Suppressor macrophage treated with lipopolysaccharide for 1 hour (primary cell): ENCODE results near the gene FANK1.
A peak's percentile ranks its signal among the peaks of the same experiment; 100 is the strongest.
"Not testable (repeated sequence)": the region's sequence is repeated elsewhere in the genome, so short reads cannot be mapped to it uniquely, and the experiment has no call there.

ENCODE experiments used
- DNase-seq, 3 donors: peaks; one replicate each; pipeline ENCODE4 v3.0.0-alpha.2; 2020 to 2022

Gene FANK1

DNA sequence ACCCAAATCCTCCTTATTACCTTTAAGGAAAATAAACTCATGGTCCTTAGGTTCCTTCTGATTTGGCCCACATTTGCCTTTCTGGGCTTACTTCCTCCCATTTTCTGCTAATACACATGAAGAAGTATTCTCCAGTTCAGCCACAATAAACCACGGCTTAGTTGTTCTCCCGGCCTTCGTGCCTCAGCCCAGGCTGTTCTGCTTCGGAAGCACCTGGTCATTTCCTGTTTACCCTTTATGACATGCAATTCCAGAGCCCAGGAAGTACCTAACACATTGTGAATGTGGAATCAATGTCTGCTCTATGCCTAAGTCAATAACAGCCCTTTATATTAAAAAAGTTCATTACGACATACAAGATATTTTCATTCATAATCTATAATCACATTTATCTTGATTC, 4.0 kb upstream of the FANK1 start:
- not testable (repeated sequence) for DNase-seq

DNA sequence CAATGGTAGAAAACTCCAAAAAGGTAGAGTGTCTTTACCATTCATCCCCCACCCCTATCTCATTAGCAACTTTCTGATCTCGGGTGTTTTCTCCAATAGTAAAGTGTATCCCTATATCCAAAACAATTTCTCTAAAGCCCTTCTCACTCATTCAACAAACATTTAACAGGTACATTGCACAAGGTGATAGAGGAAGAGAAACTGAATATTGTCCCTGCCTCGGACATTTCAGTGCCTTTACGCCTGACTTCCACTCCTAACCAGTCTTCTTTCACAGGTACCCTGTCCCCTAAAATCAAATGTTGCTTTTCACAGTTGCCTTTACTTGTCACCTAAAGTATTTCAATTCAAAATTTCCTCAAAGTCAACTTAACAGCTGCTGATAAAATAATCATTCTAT, 2.2 kb upstream of the FANK1 start:
- not testable (repeated sequence) for DNase-seq

DNA sequence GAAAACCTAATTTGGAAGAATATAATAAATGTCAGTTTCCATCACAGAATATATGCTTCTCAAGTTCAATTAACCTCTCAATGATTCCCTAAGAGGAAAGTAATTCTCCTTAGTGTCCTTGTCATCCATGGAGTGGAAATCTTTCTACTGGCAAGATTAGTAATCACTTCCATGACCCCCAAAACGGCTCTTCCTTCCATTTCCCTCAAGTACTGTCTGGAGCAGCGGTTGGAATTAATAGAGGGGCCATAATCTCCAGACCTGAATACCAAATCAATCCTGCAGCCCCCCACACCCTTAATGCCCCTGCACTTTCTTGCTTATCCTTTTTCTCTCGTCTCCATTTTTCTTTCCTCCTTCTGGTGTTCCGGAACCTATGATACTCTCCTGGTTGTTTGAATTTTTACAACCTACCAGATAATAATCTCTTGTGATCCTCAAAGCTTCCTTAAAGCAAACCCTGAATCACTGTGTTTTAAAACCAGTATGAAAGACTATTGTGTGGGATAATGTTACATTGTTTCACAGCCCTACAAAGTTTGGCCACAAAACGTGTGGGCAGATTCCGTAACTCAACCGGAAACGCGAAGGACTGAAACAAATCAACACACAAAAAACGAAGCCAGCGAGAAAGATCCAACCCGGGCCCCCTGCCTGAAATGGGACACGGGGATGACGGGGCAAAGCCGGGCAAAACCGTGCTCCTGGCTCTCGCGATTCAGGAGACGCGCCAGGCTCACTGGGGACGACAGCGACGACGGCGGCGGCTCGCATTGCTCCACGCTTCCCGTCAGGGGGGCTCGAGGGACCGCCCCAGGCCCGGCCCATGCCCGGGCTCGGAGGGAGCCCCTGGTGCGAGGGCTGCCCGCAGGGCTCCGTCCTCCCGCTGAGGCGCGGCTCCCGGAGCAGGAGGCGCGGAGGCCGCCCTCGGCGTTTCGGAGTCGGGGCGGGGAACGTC, 955 bp upstream of the FANK1 start:
- peak; percentile 53 to 70 (median 55) for DNase-seq

DNA sequence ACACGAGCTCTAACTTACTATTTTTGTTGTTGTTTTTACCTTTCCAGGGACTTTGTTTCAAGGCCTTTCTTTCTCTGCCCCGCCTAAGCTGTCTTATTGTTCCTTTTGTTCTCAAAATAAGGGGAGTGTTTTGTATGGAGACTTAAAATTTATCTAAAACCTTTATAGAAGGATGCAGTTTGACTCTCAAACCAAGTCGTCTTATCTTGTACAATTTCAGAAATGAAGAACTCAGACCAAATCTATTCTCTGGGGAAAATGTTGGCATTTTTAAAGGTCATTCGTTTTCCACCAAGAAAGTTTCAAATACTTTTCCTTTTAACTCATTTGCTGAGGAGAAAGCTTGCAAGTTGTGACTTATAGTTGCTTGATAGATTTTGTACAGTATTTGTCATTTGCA, 953 bp downstream of the FANK1 start:
- DNase-seq, result not testable (repeated sequence)

DNA sequence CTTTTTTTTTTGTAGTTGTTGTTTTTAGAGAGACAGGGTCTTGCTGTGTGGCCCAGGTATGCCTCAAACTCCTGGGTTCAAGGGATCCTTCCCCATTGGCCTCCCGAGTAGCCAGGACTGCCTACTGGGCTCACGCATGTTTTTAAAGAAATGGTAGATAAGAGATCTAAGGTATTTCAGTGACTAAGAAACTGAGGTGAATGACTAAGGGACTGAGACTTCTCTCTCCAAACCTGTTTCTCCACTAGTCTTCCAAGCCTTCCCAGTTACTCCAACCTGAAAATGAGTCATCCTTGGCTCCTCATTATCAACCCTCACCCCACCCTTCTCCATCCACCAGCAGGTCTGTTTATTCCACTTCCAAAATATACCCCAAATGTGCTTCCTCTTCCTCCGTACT, 4.6 kb downstream of the FANK1 start:
- not testable (repeated sequence) for DNase-seq

DNA sequence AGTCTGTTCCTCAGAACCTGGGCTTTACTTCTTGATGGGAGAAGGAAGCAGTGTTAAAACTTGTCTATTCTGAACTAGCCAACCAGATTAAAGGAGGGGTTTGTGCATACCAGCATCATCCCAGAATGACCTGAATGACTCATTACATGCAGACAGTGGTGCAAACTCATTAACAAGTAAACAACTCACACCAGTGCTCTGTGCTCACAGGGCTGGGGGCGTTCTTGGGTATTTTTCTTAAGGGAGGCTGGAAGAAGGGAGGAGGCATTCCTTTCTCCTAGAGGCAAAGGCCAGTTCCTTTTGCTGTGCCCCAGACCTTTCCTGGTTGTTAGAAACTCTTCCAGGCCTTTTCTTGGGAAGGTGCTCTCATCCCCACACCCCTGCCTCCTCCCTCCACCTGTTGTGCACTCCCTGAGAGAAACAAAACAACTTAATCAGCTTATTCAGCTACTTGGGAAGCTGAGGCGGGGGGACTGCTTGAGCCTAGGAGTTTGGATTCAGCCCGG, 6.8 kb downstream of the FANK1 start:
- DNase-seq, result not testable (repeated sequence)

DNA sequence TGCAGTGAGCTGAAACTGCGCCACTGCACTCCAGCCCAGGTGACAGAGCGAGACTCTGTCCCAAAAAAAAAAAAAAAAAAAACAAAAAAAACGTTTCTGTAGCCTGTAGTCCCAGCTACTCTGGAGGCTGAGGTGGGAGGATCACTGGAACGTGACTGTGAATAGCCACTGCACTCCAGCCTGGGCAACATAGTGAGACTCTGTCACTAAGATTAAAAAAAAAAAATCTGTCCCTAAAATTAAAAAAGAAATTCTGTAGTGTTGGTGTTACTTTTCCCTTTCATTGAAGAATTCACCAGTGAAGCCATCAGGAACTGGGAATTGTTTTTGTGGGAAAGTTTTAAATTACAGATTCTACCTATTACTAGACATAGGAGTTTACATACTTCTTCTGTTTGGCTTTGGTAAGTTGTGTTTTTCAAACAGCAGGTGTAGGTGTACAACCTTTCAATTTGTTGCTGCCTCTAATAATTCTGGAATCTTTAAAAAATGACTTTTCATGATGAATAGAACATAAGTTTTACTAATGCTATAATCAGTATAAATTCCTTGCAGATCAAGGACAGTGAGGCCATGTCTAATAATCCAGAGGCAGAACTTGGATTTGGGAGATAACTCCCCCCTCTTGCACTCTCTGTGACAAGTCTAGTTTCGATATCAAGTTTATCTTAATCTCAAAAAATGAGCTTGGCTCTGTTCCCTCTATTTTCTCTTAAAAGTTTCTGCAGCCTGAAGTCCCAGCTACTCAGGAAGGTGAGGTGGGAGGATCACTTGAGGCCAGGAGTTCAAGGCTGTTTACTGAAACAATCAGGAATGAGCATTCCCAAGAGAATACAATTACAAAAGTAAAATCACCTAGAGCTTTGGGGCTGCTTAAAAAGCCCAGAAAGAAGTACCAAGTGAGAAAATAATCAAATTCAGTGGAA, 9.0 kb downstream of the FANK1 start:
- DNase-seq, result not testable (repeated sequence)

DNA sequence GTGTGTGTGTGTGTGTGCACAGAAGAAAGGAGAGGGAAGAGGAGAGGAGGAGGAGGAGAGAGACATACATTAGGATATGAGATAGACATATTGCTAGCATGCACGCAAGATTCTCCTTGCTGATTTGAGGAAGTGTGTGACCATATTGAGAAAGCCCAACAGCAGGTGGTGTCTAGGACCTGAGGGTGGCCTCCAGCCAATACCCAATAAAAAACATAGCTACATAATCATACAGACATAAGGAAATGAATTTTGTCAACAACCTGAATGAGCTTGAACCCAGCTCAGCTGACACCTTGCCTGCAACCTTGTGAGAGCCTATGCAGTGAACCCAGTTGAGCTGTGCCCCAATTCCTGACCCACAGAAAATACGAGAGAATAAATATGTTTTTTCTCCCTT, 11.2 kb downstream of the FANK1 start:
- DNase-seq, result not testable (repeated sequence)

DNA sequence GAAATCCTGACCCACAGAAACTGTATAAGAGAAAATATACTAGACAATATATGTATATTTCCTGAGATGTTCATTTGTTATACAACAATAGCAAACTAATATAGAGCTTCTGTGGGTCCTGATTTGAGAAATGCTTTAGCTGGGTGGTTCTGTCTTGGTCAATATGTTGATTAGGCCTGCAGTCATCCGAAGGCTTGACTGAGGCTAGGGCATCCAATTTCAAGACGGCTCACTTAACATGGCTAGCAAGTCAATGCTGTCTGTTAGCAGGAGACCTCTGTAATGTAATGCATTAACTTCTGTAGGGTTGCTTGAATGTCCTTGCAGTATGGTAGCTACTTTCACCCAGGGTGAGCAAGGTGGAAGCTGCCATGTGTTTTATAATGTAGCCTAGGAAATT, 12.4 kb downstream of the FANK1 start:
- DNase-seq, result not testable (repeated sequence)

DNA sequence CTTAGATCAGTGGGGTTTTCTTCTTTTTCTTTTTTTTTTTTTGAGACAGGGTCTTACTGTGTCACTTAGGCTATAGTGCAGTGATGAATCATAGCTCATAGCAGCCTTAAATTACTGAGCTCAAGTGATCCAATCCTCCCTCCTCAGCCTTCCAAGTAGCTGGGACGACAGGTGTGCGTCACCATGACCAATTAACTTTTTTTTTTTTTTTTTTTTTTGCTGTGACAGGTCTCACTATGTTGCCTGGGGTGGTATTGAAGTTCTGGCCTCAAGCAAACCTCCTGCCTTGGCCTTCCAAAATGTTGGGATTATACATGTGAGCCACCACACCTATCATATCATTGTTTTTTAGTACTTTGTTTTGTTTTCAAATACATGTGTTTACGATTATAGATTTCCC, 13.1 kb downstream of the FANK1 start:
- DNase-seq, result not testable (repeated sequence)

DNA sequence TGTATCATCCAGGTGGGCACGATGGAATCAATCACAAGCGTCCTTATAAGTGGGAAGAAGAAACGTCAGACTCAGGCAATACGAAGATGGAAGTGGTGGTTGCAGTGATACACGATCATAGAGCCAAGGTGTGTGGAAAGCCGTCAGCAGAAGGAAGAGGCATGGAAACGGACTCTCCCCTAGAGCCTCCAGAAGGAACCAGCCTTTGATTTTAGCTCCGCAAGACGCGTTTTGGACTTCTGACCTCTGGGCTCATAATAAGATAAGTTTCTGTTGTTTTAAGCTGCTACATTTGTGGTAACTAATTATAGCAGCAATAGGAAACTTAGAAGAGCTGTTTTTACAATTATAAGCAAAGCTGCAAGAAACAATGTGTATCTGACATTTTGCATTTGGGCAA, 14.8 kb downstream of the FANK1 start:
- DNase-seq, result no peak

DNA sequence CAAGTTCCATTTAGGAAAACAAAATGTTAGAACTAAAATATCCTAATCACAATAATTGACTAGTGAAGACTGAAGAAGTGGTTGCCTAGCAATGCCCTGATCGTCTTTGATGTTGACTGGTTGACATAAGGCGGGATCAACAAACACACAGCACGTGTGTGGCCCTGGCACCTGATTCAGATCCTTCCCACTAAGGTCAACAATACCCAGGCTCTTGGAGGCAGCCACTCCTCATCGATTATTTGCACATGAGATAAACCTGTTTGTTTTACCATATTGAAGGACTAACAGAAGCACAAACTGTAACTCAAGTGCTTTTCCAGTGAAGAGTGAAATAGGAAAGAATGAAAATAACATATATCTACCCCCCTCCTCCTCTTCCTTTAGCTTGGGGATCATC, 15.6 kb downstream of the FANK1 start:
- DNase-seq, result no peak

DNA sequence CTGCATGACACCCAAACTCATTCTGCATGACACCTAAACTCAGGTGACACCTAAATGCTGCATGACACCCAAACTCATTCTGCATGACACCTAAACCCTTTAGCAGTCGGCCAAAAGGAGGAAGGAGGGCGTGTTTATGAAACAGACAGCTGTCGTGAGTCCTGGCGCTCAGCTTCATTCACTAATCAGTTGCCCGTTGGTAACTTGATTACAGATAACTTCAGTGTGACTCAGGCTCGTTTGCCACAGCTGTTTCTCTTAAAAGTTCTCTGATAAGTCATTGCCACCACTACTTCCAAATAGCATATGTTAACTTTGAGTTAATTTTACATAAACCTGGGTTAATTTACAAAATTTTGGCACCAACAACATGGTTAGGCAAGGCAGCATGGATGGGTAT, 16.9 kb downstream of the FANK1 start:
- DNase-seq, result not testable (repeated sequence)

DNA sequence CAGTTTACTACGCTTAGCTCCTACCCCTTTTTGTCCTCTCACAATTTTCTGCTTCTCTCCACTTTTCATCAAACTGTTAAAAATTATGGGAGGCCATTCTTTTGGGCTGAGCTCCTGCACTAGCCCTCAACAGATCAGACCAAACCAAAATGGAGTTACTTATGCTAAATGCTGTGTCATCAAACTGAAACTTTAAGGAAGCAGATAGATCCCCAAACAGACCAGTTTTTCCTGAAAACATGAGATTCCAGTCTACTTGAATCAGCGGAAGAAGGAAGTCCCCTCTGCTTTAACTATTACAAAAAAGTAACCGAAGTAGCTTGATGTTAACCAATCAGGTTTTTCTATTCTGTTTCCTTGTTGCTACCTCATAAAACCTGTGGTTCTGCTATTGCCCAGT, 20.6 kb downstream of the FANK1 start:
- no peak for DNase-seq

DNA sequence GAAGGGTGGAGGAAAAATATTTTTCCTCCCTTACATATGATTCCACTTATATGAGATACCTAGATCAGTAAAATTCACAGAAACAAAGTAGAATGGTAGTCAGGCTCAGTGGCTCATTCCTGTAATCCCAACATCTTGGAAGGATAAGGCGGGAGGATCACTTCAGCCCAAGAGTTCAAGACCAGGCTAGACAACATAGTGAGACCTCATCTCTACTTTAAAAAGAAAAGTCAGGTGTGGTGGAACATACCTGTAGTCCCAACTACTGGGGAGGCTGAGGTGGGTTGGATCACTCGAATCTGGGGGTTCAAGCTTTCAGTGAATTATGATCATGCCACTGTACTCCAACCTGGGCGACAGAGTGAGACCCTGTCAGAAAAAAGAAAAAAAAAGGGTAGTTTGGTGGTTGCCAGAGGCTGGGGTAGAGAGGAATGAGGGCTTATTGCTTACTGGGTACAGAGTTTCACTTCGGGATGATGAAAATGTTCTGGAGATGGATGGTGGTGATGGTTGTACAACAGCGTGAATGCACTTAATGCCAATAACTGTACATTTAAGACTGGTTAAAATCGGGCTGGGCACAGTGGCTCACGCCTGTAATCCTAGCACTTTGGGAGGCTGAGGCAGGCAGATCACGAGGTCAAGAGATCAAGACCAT, 21.5 kb downstream of the FANK1 start:
- DNase-seq, result not testable (repeated sequence)

DNA sequence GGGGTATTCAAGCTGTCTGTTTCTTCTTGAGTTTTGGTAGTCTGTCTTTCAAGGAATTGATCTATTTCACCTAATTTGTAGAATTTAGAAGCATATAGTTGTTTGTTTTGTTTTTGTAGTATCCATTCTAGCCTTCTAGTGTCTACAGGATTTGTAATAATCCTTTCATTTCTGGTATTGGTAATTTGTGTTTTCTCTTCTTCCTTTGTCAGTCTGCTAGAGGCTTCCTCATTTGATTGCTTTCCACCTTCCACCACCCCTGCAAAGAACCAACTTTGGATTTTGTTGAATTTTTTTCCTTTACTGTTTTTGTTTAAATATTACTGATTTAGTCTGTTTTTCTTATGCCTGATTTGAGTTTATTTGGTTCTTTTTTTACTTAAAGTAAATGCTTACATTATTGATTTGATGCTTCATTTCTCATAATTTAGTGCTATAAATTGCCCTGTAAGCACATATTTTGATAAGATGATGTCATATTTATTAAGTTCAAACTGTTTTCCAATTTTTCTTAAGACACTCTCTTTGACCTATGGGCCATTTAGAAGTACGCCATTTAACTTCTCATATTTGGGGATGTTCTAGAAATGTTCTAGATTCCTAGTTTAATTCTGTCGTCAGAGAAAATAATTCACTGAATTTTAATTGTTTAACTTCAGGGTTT, 25.4 kb downstream of the FANK1 start:
- DNase-seq, result not testable (repeated sequence)

DNA sequence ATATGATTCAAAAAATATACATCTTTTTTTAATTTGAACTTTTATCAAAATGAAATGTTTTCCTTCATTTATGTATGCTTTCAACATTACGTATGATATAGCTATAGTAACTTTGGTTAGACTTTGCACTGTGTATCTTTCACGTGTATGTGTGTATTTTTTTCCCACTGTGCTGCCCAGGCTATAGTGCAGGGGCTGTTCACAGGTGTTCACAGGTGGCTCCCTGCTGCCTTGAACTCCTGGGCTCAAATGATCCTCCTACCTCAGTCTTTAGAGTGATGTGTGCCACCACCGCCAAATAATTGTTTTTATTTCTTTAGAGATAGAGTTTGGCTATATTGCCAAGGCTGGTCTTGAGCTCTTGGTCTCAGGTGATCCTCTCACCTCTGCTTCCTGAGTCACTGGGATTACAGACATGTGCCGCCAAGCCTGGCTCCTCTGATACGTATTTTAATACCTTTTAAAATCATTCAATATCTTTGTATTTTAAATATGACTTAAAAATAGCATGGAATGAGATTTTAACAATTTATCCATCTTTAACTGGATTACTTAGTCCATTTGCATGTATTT, 29.0 kb downstream of the FANK1 start:
- DNase-seq, result no peak

DNA sequence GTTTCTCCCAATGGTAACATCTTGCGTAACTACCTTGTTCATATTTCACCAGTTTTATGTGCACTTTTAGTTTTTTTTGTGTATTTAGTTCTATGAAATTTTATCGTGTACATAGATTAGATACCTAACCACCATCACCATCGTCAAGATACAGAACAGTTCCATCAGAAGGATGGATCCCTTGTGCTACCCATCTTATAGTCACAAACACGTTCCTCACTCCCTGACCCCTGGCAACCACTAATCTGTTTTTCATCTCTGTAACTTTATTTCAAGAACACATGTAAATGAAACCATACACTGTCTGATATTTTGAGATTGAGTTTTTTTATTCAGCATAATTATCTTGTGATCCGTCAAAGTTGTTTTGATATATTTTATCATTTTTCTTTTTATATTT, 29.9 kb downstream of the FANK1 start:
- no peak for DNase-seq

DNA sequence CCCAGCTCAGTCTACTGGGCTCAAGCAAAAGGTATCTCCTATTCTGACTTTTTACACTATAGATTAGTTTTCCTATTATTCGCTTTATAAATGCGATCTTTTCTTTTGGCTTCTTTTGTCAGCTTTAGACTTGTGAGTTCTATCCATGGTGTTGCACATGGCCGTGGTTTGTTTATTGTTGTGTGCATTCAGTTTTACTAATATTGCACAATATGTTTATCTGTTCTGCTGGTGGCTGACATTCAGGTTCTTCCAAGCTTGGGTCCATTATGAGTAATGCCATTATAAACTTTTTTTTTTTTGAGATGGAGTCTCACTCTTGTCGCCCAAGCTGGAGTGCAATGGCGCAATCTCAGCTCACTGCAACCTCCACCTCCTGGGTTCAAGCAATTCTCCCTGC, 30.9 kb downstream of the FANK1 start:
- not testable (repeated sequence) for DNase-seq

DNA sequence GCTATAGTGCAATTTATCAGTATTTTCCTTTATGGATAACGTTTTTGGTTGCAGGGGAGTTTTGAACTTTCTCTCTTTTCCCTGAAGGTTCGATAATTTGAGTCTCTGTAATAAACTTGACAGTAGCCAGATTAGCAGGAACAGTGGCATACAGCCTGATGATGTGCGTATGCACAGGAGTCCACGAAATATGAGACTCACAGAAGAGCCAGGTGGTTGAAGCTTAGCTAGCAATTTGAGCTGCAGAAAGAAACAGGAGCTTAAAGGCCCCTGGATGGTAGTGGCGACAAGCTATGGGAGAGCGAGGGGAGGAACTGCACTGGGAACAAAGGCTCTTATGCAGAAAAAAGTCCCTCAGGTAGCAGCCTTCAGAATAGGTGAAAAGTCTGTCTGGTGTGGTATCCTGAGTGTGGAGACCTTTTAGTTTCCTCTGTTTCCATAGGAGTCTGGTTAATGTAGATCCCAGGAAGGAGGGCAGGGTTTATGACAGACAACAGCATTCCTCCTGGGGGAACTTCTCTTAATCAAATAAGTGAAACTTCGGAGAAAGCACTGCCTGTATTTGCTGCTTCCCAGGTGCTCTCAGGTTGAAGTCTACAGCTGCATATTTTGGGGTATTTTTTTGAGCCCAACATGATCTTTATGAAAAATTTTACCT, 32.7 kb downstream of the FANK1 start:
- DNase-seq, result no peak

DNA sequence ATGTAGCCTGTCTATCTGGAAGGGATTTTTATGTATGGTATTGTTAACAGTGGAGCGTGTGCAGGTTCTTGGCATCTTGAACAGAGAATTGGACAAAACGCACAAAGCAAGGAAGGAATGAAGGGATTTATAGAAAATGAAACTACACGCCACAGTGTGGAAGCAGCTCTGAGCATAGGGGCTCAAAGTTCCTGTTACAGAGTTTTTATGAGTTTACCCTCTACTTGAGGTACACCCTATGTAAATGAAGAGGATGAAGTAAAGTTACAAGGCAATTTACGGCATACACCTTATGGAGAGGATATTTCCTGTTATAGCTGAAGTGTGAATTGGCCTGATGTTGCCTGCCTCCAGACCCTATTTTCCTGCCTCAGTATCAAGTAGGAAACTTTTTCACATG, 33.3 kb downstream of the FANK1 start:
- DNase-seq, result no peak
